Measurements from ENCODE around the gene PRDM15.

DNA sequence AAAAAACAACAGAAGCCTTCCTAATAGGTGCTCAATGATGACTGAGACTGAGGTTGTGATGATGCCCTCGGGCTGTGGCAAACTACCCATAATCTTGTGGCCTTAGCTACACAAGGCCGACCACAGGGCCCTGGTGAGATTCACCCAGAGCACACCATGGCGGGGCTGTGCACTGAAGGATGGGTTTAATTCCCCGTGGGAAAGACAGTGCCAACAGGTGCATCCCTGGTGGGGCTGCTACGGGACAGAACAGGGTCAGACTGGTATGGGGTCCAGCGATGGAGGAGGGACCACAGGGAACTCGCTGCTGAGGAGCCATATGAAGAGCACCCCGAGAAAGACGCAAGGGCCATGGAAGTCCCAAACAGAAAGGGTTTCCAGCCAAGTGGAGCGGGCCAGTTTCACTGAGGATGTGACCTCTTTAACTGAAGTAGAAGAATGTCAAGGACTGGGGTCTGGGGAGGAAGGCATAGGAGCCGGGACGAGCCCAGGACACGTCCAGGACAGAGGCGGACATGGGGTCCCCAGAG lies 21.3 kb downstream of the PRDM15 start:
- TF ChIP-seq, protein P1, sequence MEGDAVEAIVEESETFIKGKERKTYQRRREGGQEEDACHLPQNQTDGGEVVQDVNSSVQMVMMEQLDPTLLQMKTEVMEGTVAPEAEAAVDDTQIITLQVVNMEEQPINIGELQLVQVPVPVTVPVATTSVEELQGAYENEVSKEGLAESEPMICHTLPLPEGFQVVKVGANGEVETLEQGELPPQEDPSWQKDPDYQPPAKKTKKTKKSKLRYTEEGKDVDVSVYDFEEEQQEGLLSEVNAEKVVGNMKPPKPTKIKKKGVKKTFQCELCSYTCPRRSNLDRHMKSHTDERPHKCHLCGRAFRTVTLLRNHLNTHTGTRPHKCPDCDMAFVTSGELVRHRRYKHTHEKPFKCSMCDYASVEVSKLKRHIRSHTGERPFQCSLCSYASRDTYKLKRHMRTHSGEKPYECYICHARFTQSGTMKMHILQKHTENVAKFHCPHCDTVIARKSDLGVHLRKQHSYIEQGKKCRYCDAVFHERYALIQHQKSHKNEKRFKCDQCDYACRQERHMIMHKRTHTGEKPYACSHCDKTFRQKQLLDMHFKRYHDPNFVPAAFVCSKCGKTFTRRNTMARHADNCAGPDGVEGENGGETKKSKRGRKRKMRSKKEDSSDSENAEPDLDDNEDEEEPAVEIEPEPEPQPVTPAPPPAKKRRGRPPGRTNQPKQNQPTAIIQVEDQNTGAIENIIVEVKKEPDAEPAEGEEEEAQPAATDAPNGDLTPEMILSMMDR (IDR thresholded peaks at IDR 0.05) = no peak
- TF ChIP-seq POLR2A (IDR thresholded peaks at IDR 0.05) = no peak
- no peak for TF ChIP-seq EP300 (IDR thresholded peaks at IDR 0.05; ENCODE audit: low read depth)
- TF ChIP-seq POLR2AphosphoS5 (IDR thresholded peaks at IDR 0.05) = no peak

Measured in transverse colon (tissue), 4 donors.